Left ventricle myocardium inferior (tissue), 1 donor: Measurements from ENCODE around the gene MUSK. TPM values are rescaled to one million over a fixed set of nuclear protein-coding genes. Genes with fewer than 3 reads are reported as not detected.
"Not testable (repeated sequence)": the region's sequence is repeated elsewhere in the genome, so short reads cannot be mapped to it uniquely, and the experiment has no call there.

Experiments
- DNase-seq: peaks from one replicate; pipeline ENCODE4 v3.0.0-alpha.2; 2020
- H3K27ac ChIP-seq: fragments of 200-600 bp; replicated peaks from 2 replicates; pipeline ENCODE4 v1.8.0; 2021
- H3K27me3 ChIP-seq: fragments of 200-600 bp; 2 replicates; pipeline ENCODE4 v1.8.0; 2021; ENCODE audit warnings: low read depth
- H3K36me3 ChIP-seq: fragments of 200-600 bp; 2 replicates; pipeline ENCODE4 v1.8.0; 2021
- H3K4me1 ChIP-seq: fragments of 200-600 bp; 2 replicates; pipeline ENCODE4 v1.8.0; 2021
- H3K4me3 ChIP-seq: fragments of 200-600 bp; 2 replicates; pipeline ENCODE4 v1.8.0; 2021; ENCODE audit warnings: mild to moderate bottlenecking, moderate library complexity
- H3K9me3 ChIP-seq: fragments of 200-600 bp; replicated peaks from 2 replicates; pipeline ENCODE4 v1.8.0; 2021
- intact Hi-C: fragments of 100-400 bp; cut with micrococcal nuclease; formaldehyde crosslinking; loops from one replicate; pipeline ENCODE4 v1.11.0; 2022
- total RNA-seq: library from RNA; stranded (reverse); fragmentation: NEBNext Ultra II Directional; extraction: Animal tissue kit (Norgen Biotek cat#: 25700); gene quantifications from one replicate; pipeline ENCODE4 v1.2.1, GENCODE V29; 2021
- TF ChIP-seq, protein P1 (sequence below): fragments of 200-600 bp; IDR thresholded peaks from 2 replicates; pipeline ENCODE4 v1.8.0; 2021; ENCODE audit warnings: antibody characterized with exemption, mild to moderate bottlenecking, borderline replicate concordance
- donor health status: DM: no; HTN: yes; CAD: no; lungs with severe emphysema.

Gene MUSK
- total RNA-seq, 1 donor from 2014 or later: 1.5 TPM

GRCh38 chr9:110777196-110777875 lies 108.7 kb downstream of the MUSK start:
- Histone ChIP-seq H3K27me3 (no peaks in the 10 kb centered on the region), H3K4me1 (no peaks in the 10 kb centered on the region), H3K27ac (no peak overlapping the region), H3K36me3 (no peaks in the 10 kb centered on the region), H3K9me3 (no peaks in the 10 kb centered on the region), H3K4me3 (no peak overlapping the region)
- intact Hi-C loops: no loop called here
- no peak for DNase-seq
- TF ChIP-seq, protein P1, sequence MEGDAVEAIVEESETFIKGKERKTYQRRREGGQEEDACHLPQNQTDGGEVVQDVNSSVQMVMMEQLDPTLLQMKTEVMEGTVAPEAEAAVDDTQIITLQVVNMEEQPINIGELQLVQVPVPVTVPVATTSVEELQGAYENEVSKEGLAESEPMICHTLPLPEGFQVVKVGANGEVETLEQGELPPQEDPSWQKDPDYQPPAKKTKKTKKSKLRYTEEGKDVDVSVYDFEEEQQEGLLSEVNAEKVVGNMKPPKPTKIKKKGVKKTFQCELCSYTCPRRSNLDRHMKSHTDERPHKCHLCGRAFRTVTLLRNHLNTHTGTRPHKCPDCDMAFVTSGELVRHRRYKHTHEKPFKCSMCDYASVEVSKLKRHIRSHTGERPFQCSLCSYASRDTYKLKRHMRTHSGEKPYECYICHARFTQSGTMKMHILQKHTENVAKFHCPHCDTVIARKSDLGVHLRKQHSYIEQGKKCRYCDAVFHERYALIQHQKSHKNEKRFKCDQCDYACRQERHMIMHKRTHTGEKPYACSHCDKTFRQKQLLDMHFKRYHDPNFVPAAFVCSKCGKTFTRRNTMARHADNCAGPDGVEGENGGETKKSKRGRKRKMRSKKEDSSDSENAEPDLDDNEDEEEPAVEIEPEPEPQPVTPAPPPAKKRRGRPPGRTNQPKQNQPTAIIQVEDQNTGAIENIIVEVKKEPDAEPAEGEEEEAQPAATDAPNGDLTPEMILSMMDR: no peak

DNA sequence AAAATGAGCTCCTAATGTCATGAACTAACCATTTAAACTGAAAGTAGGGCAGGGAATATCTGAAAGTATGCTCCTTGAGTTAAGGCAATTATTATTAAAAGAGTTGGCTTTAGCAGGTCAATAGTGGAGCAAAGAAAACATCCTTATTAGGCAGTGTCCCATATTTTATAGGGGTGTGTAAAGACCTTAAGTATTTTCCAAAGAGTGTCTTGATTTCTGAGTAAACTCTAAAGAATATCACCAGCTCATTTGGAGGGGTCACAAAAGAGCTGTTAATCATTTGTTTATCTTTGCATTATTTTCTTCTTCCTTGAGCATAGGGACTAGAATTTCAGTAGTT lies 109.3 kb downstream of the MUSK start:
- Histone ChIP-seq H3K9me3 (no peaks in the 10 kb centered on the region), H3K4me3 (no peak overlapping the region), H3K4me1 (no peaks in the 10 kb centered on the region), H3K27me3 (no peaks in the 10 kb centered on the region), H3K27ac (no peak overlapping the region), H3K36me3 (no peaks in the 10 kb centered on the region)
- intact Hi-C loops: no loop called here
- DNase-seq: no peak
- TF ChIP-seq, protein P1: no peak

- Histone ChIP-seq H3K4me3 (no peak overlapping the region), H3K36me3 (no peaks in the 10 kb centered on the region), H3K27ac (no peak overlapping the region), H3K27me3 (no peaks in the 10 kb centered on the region), H3K4me1 (no peaks in the 10 kb centered on the region), H3K9me3 (no peaks in the 10 kb centered on the region)
- DNase-seq: no peak
- TF ChIP-seq, protein P1: no peak
- intact Hi-C loops: no loop called here
Measured at GRCh38 chr9:110782701-110783100, 114.1 kb downstream of the MUSK start.

DNA sequence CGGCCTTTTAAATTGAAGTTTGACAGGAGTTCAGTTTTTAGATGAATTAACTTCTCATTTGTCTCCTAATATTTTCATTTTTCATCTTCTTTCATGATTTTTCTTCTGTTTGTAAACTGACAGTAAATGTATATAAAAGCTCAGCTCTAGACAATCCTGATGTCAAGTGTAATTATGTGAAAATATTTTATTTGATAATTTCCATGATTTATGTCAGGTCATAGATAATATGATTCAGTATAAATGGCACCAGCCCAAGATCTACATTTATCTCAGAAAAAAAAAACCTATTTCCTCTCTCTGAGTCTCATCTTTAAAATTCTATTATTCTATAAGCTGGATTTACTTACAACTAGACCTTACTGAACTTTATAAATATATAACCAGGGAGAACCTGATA lies 115.7 kb downstream of the MUSK start:
- intact Hi-C loops: no loop called here
- TF ChIP-seq, protein P1: no peak
- no peak overlapping the region for H3K27ac ChIP-seq
- H3K36me3 ChIP-seq: no peaks in the 10 kb centered on the region
- no peak overlapping the region for H3K4me3 ChIP-seq
- no peaks in the 10 kb centered on the region for H3K9me3 ChIP-seq
- no peaks in the 10 kb centered on the region for H3K27me3 ChIP-seq
- no peaks in the 10 kb centered on the region for H3K4me1 ChIP-seq
- DNase-seq: no peak

GRCh38 chr9:110785166-110785565 lies 116.6 kb downstream of the MUSK start:
- Histone ChIP-seq H3K4me1 (no peaks in the 10 kb centered on the region), H3K27me3 (no peaks in the 10 kb centered on the region), H3K27ac (no peak overlapping the region), H3K4me3 (no peak overlapping the region), H3K36me3 (no peaks in the 10 kb centered on the region), H3K9me3 (no peaks in the 10 kb centered on the region)
- TF ChIP-seq, protein P1: no peak
- no peak for DNase-seq
- intact Hi-C loops: no loop called here

DNA sequence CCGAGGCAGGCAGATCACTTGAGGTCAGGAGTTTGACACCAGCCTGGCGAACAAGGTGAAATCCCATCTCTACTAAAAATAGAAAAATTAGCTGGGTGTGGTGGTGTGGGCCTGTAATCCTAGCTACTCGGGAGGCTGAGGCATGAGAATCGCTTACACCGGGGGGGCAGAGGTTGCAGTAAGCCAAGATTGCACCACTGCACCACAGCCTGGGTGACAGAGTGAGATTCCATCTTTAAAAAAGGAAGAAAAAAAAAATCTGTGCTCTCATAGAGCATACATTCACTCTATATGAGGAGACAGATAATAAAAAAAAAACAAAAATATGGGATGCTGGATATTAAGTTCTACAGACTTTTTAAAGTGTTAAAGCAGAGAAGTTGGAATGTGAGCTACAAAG lies 119.8 kb downstream of the MUSK start:
- H3K9me3 ChIP-seq, H3K27me3 ChIP-seq, intact Hi-C loops, DNase-seq, H3K36me3 ChIP-seq, H3K27ac ChIP-seq, H3K4me3 ChIP-seq, H3K4me1 ChIP-seq: not testable (repeated sequence)
